Tibial artery (tissue), 4 donors: ENCODE data around the gene IRX4.

Experiments
- DNase-seq, 2 donors: peaks; one replicate each; pipeline ENCODE4 v3.0.0-alpha.2; 2019
- H3K27ac ChIP-seq, 2 donors: fragments of 200-600 bp; sonication (generic) in 1 of 2; 1 replicate in 1 of 2; 2 replicates in 1 of 2; pipeline ENCODE4 v1.5.1; 2018 to 2019; ENCODE audit warnings: mild to moderate bottlenecking in 1 of 2
- H3K27me3 ChIP-seq, 2 donors: fragments of 200-600 bp; sonication (generic) in 1 of 2; one replicate each; pipeline versions ENCODE4 v1.5.1 to v1.6.0; 2016 to 2019
- H3K36me3 ChIP-seq, 3 donors: fragments of 200-600 bp; sonication (generic) in 2 of 3; one replicate each; pipeline ENCODE4 v1.5.1; 2016 to 2019; ENCODE audit warnings: mild to moderate bottlenecking in 2 of 3
- H3K4me1 ChIP-seq, 4 donors: fragments of 200-600 bp; sonication (generic) in 2 of 4; 1 replicate in 3 of 4; 2 replicates in 1 of 4; pipeline ENCODE4 v1.5.1; 2016 to 2019
- H3K4me3 ChIP-seq, 2 donors: fragments of 200-600 bp; sonication (generic) in 1 of 2; 1 replicate in 1 of 2; 2 replicates in 1 of 2; pipeline ENCODE4 v1.5.1; 2018 to 2019; ENCODE audit warnings: mild to moderate bottlenecking in 2 of 2
- H3K9me3 ChIP-seq, 3 donors: fragments of 200-600 bp; sonication (generic) in 1 of 3; one replicate each; pipeline ENCODE4 v1.5.1; 2016 to 2019
- intact Hi-C: fragments of 100-400 bp; cut with DNase I; formaldehyde crosslinking; loops from one replicate; pipeline ENCODE4 v1.15.0; 2023; ENCODE audit warnings: low total_unique reads
- TF ChIP-seq, protein P1 (sequence below), 2 experiments: fragments of 200-600 bp in 1 of 2; fragments of 450-650 bp in 1 of 2; IDR thresholded peaks; one replicate each; pipeline ENCODE4 v1.5.1; 2017 to 2019; ENCODE audit warnings: antibody characterized with exemption in 2 of 2, mild to moderate bottlenecking in 1 of 2, moderate library complexity in 1 of 2

IRX4 gene

DNA sequence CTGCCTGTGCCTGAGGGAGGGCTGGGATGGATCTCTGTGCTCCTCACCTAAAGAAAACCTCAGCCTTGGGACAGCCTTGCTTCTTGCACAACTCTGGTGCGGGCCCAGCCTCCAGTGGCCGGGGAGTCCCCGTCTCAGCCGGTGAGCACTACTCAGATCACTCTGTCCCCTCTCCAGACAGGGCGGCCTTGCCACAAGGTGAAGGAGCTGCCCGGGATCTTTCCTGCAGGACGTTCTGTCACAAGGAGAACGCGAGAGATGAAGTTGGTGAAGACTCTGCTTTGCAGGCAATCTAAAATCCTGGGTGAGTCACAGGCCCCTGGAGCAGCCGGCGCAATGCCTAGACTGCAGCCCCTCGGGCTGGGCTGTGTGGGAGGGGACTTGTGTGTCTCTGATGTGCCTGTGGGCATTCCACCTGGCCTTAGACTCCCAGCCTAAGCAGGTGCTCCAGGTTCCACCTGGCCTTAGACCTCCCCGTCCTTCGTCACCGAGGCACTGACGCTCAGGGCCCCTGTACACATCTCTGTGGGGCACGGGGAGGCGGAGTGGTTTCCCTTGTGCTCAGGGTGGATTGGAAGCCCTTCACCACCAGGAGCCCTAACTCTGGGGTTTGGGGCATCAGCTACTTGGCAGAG is 15.2 kb upstream of the IRX4 start:
- no peaks in the 10 kb centered on the region for H3K36me3 ChIP-seq
- intact Hi-C loops = no loop called here
- TF ChIP-seq, protein P1, sequence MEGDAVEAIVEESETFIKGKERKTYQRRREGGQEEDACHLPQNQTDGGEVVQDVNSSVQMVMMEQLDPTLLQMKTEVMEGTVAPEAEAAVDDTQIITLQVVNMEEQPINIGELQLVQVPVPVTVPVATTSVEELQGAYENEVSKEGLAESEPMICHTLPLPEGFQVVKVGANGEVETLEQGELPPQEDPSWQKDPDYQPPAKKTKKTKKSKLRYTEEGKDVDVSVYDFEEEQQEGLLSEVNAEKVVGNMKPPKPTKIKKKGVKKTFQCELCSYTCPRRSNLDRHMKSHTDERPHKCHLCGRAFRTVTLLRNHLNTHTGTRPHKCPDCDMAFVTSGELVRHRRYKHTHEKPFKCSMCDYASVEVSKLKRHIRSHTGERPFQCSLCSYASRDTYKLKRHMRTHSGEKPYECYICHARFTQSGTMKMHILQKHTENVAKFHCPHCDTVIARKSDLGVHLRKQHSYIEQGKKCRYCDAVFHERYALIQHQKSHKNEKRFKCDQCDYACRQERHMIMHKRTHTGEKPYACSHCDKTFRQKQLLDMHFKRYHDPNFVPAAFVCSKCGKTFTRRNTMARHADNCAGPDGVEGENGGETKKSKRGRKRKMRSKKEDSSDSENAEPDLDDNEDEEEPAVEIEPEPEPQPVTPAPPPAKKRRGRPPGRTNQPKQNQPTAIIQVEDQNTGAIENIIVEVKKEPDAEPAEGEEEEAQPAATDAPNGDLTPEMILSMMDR (IDR thresholded peaks at IDR 0.05) = no peak
- no peak overlapping the region for H3K27ac ChIP-seq
- no peaks in the 10 kb centered on the region for H3K4me1 ChIP-seq
- no peak overlapping the region for H3K4me3 ChIP-seq
- peaks cover 0 to 30% of the 10 kb centered on the region in 2 donors for H3K27me3 ChIP-seq
- DNase-seq = no peak
- H3K9me3 ChIP-seq = no peaks in the 10 kb centered on the region

DNA sequence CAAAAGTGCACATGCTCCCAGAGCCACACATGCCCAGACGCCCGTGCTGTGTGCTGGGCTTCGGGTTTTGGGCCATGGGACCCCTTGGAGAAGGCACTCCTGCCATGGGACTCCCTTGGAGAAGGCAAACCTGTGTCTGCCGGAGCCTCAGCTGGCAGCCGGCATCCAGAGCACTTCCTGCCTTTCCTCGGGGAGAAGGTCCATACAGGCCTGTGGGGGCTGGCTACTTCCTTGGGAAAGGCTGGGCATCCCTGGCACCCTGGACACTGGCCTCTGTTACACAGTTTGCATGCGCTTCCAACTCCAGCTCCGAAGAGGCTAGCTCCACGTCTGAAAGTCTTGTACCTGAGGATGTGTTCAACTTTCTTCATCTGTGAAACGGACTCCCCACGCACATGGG is 14.7 kb upstream of the IRX4 start:
- intact Hi-C loops = no loop called here
- Histone ChIP-seq H3K36me3 (no peaks in the 10 kb centered on the region), H3K27me3 (peaks cover 0 to 30% of the 10 kb centered on the region in 2 donors), H3K9me3 (no peaks in the 10 kb centered on the region), H3K27ac (no peak overlapping the region), H3K4me1 (no peaks in the 10 kb centered on the region), H3K4me3 (no peak overlapping the region)
- DNase-seq = no peak
- TF ChIP-seq, protein P1 (IDR thresholded peaks at IDR 0.05) = no peak

DNA sequence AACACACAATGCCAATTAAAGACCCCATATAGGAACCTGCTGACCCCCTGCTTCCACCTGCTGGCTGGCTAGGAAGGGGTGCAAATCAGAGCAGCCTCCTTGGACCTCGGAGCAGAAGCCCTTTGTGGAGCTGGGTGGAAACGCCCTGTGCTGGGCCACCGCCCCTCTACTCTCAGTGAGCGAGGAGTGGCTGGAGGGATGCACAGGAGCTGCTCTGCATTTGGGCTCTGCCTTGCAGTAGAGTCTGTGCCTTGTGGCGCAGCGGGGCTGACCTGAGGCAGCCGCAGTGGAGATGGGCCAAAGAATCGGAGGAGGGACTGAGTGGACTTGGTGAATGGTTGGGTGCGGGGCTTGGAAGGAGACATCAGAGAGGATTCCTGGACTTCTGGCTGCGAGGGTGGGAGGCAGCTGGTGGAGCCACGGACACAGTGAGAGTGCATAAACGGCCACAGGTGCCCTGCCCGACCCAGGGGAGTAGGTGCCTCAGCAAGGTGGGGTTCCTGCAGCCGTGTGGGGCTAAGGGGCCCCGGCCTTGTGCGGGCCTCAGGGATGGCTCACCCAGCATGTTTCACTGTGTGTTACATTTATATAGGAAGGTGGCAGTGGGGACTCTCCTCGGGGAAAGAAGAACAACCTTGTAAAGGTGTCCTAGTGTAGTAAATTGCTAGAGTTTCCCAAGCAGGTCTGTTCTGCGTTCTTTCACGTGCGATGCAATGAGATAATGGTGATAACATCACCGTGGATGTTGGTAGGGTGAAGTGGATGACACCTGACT is 14.1 kb upstream of the IRX4 start:
- H3K4me3 ChIP-seq = no peak overlapping the region
- H3K36me3 ChIP-seq = no peaks in the 10 kb centered on the region
- DNase-seq = no peak
- no peak overlapping the region for H3K27ac ChIP-seq
- TF ChIP-seq, protein P1 (IDR thresholded peaks at IDR 0.05) = no peak
- intact Hi-C loops = no loop called here
- H3K9me3 ChIP-seq = no peaks in the 10 kb centered on the region
- H3K4me1 ChIP-seq = no peaks in the 10 kb centered on the region
- H3K27me3 ChIP-seq = peaks cover 0 to 30% of the 10 kb centered on the region in 2 donors

DNA sequence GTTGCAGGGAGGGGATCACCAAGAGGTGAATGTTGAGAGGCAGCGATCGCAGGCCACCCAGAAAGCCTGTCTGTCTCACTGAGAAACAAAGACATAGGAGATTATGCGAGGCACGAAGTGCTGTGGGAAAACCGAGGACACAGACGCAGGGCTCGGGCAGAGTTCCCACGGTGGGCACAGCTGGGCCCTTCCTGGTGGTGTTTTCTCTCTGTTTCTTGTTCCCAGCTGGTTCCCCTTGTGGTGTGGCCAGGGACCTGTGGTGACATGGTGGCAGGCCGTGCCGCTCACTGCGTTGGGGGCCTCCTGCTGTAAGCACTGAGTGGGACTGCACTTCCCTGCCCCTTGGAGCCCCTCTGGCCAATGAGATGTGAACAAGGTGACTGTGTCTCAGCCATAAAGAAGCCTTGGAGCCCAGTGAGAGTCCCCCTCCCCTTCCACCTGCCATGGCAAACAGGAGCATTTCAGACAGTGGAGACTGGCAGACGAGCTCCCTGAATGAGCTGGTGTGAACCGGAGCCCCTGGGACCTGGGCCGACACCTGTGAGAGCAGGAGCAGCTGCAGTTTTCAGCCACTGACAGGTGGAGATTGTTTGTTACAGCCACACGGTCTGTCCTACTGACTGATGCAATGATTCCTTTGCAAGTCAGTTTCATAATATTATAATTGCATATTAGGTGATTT is 13.2 kb upstream of the IRX4 start:
- Histone ChIP-seq H3K27ac (no peak overlapping the region), H3K4me3 (no peak overlapping the region), H3K27me3 (peaks cover 0 to 37% of the 10 kb centered on the region in 2 donors), H3K9me3 (no peaks in the 10 kb centered on the region), H3K4me1 (no peaks in the 10 kb centered on the region), H3K36me3 (no peaks in the 10 kb centered on the region)
- intact Hi-C loops = no loop called here
- TF ChIP-seq, protein P1 (IDR thresholded peaks at IDR 0.05) = no peak
- DNase-seq = no peak

DNA sequence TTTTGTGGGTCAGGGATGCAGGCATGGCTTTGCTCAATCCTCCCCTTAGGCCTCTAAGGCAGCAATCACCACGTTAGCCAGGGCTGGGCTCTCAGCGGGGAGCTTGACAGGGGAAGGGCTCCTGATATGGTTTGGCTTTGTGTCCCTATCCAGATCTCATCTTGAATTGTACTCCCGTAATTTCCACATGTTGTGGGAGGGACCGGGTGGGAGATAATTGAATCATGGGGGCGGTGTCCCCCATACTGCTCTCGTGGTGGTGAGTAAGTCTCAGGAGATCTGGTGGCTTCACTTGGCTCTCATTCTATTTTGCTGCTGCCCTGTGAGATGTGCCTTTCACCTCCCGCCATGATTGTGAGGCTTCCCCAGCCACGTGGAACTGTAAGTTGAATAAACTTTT is 11.5 kb upstream of the IRX4 start:
- intact Hi-C loops = no loop called here
- TF ChIP-seq, protein P1 (IDR thresholded peaks at IDR 0.05) = no peak
- Histone ChIP-seq H3K27ac (no peak overlapping the region), H3K27me3 (peaks cover 0 to 47% of the 10 kb centered on the region in 2 donors), H3K4me3 (no peak overlapping the region), H3K4me1 (no peaks in the 10 kb centered on the region), H3K36me3 (no peaks in the 10 kb centered on the region), H3K9me3 (no peaks in the 10 kb centered on the region)
- DNase-seq = no peak
